ENCODE results near the gene PLEKHM1. TPM values are rescaled to one million over a fixed set of nuclear protein-coding genes. Genes with fewer than 3 reads are reported as not detected.

The PLEKHM1 gene
- total RNA-seq, 2 experiments from 2014 or later = 62.7 to 63.5 TPM

GRCh38 chr17:45405250-45406086 lies 85.1 kb downstream of the PLEKHM1 start:
- Mint-ChIP-seq H3K36me3 (ENCODE audit: low read depth) (peaks cover 58% of the 10 kb centered on the region), H3K9me3 (no peaks in the 10 kb centered on the region), H3K27ac (no peak overlapping the region), H3K27me3 (no peaks in the 10 kb centered on the region), H3K4me3 (no peak overlapping the region), H3K4me1 (peaks cover 37% of the 10 kb centered on the region)
- CTCF ChIA-PET = no interaction called here
- DNase-seq = no peak
- POLR2A ChIA-PET = no interaction called here

DNA sequence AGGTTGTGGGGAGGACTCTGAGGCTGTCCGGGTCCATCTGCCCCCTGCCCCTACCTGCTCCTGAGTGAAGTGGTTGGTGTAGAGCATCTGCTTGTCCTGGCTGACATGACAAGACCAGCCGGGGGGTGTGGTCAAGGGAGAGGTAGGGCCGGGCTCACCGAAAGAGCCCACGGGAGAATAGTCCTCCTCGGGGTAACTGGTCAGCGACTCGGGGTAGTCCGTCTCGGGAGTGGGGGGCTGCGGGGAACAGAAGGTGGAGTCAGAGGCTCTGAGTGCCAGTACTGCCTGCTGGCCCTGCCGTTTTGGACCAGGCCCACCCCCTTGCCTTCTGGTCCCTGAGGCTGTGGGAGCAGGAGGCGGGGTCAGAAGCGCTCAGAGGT lies 85.7 kb downstream of the PLEKHM1 start:
- Mint-ChIP-seq H3K27ac (no peak overlapping the region), H3K36me3 (ENCODE audit: low read depth) (peaks cover 58% of the 10 kb centered on the region)
- CTCF ChIA-PET = no interaction called here

DNA sequence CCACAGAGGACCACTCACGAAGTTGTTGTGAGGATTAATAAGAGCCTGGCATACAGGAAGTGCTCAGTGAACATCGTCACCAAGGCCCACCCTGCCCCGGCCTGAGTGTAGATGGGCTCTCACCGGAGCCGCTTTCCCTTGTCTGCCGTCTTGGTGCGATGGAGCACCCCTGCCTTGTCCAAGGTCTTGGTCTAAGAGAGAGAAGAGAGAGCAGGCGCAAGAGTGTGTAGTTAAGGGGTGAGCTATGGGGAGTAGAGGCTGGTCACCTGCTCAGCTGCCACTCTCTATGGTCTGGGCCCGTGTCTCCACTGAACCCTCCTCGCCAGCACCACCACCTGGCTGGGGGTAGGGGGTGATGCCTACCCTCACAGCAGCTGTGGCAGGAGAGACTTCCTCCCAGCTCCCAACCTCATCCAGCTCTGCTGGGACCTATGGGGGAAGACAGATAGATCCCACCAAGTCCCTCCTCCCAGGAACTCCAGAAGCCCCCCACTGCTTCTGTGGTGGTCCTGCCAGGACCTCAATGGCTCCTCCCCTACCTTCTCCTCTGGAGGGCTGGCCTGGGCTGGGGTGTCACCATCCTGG lies 86.5 kb downstream of the PLEKHM1 start:
- DNase-seq = no peak
- H3K4me1 Mint-ChIP-seq = peaks cover 29% of the 10 kb centered on the region
- no peak overlapping the region for H3K27ac Mint-ChIP-seq
- peaks cover 60% of the 10 kb centered on the region for H3K36me3 Mint-ChIP-seq (ENCODE audit: low read depth)
- H3K9me3 Mint-ChIP-seq = no peaks in the 10 kb centered on the region
- no peak overlapping the region for H3K4me3 Mint-ChIP-seq
- POLR2A ChIA-PET = interaction anchor here (0.7 to 1.8 kb wide), 2 partner anchors 11 kb away, joined by 3 read pairs; no protein-coding TSS in a partner anchor
- H3K27me3 Mint-ChIP-seq = no peaks in the 10 kb centered on the region
- CTCF ChIA-PET = no interaction called here

More for the DNA sequence above, 85.7 kb downstream of the PLEKHM1 start:
- Mint-ChIP-seq H3K4me1 (peaks cover 33% of the 10 kb centered on the region), H3K27me3 (no peaks in the 10 kb centered on the region), H3K4me3 (no peak overlapping the region), H3K9me3 (no peaks in the 10 kb centered on the region)
- POLR2A ChIA-PET = no interaction called here
- DNase-seq = no peak

- H3K9me3 Mint-ChIP-seq = no peaks in the 10 kb centered on the region
- no peak overlapping the region for H3K27ac Mint-ChIP-seq
- DNase-seq = no peak
- peaks cover 18% of the 10 kb centered on the region for H3K4me1 Mint-ChIP-seq
- no peak overlapping the region for H3K4me3 Mint-ChIP-seq
- H3K36me3 Mint-ChIP-seq (ENCODE audit: low read depth) = peaks cover 58% of the 10 kb centered on the region
- ChIA-PET CTCF (no interaction called here), POLR2A (interaction anchor here (1.8 kb wide), 1 partner anchor 9 kb away, joined by 3 read pairs; no protein-coding TSS in a partner anchor)
- H3K27me3 Mint-ChIP-seq = no peaks in the 10 kb centered on the region
These were observed 87.6 kb downstream of the PLEKHM1 start for GRCh38 chr17:45402916-45403315.

GRCh38 chr17:45398800-45399199 lies 91.7 kb downstream of the PLEKHM1 start:
- Mint-ChIP-seq H3K9me3 (no peaks in the 10 kb centered on the region), H3K27me3 (no peaks in the 10 kb centered on the region), H3K27ac (no peak overlapping the region), H3K4me3 (no peak overlapping the region), H3K4me1 (no peaks in the 10 kb centered on the region), H3K36me3 (ENCODE audit: low read depth) (peaks cover 54% of the 10 kb centered on the region)
- ChIA-PET POLR2A (interaction anchor here (1.3 to 1.8 kb wide), 2 partner anchors 9 to 10 kb away, joined by 3 to 6 read pairs; no protein-coding TSS in a partner anchor), CTCF (no interaction called here)
- no peak for DNase-seq

- H3K4me3 Mint-ChIP-seq = no peak overlapping the region
- CTCF ChIA-PET = interaction anchor here (1.1 to 1.4 kb wide), 2 partner anchors 13 to 28 kb away, joined by 3 read pairs; no protein-coding TSS in a partner anchor
- H3K27me3 Mint-ChIP-seq = no peaks in the 10 kb centered on the region
- no peaks in the 10 kb centered on the region for H3K9me3 Mint-ChIP-seq
- H3K27ac Mint-ChIP-seq = no peak overlapping the region
- DNase-seq = no peak
- no peaks in the 10 kb centered on the region for H3K4me1 Mint-ChIP-seq
- peaks cover 52% of the 10 kb centered on the region for H3K36me3 Mint-ChIP-seq (ENCODE audit: low read depth)
- POLR2A ChIA-PET = interaction anchor here (1.3 to 1.8 kb wide), 2 partner anchors 8 to 11 kb away, joined by 3 to 6 read pairs; no protein-coding TSS in a partner anchor
These were observed 92.7 kb downstream of the PLEKHM1 start for GRCh38 chr17:45397796-45398195.

DNA sequence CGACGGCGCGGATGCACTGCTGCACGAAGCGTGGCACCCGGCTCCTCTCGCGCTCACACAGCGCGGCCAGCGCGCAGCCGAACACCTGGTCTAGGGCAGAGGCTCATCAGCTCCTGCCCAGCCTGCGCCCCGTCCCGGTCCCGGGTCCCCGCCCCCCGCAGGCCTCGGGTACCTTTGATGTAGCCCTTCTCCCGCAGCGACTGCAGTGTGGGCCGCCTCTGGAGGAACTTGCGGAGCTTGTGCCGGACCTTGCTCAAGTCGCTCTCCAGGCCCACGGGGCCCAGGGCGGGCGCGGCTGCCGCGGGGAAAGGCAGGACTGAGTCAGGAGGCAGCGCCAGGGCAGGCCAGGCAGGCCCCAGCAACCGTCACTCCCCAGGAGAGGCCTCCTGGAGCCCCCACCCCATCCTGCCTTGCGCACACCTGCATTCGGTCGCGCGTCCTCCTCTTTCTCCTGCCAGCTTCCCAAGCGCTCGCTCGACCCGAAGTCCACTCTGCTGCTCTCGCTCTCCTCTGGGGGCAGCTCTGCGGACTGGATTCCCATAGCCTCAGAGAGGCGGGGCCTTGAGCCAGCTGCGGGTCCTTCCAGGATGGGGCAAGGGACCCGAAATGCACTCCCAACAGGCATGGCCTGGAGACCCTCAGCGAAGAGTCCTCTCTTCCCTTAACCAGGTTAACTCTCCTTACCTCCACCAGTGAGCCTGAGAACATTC lies 93.9 kb downstream of the PLEKHM1 start:
- no peaks in the 10 kb centered on the region for H3K4me1 Mint-ChIP-seq

DNA sequence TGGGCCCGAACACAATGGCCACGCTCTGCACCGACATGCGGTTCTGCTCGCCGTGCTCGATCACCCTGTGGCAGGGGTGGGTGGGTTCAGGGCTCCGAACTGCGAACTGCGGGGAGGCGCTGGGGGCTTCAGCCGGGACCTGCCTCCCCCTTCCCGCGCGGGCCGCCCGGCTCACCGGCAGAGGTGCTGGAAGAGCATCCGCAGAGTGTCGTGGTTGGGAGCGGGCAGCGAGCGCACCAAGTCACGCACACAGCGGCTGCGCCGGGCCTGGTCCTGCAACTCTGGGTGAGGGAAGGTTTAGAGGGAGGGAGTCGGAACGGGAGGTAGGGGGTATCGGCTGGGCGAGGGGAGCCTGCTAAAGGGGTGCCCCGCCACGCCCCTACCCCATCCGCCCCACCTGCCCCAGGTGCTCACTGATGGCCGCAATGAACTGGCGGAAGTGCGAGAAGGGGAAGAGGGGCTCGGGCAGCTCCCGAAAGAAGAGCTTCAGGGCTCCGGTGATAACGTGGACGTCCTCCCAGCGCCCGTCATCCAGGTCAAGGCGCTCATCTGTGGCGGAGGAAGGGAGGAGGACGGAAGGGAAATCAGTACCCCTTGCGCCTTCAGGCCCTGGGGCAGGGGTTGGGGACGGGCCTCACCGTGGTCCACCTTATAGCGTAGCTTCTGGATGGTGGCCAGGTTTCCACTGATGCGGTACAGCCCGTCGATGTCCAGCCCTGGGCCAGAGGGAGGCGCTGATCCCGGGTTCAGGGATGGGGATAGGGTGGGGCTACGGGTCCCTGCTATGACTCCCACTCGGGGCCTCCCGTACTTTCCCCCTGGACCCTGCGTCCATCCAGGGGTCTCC lies 94.7 kb downstream of the PLEKHM1 start:
- no peak for DNase-seq
- H3K36me3 Mint-ChIP-seq (ENCODE audit: low read depth) = peaks cover 39% of the 10 kb centered on the region
- no peaks in the 10 kb centered on the region for H3K27me3 Mint-ChIP-seq
- ChIA-PET CTCF (interaction anchor here (1.1 to 3.9 kb wide), 3 partner anchors 14 to 176 kb away, joined by 3 to 16 read pairs (median 5); no protein-coding TSS in a partner anchor), POLR2A (no interaction called here)
- H3K27ac Mint-ChIP-seq = no peak overlapping the region
- H3K4me3 Mint-ChIP-seq = no peak overlapping the region
- H3K9me3 Mint-ChIP-seq = no peaks in the 10 kb centered on the region
- H3K4me1 Mint-ChIP-seq = no peaks in the 10 kb centered on the region

More for the DNA sequence above, 93.9 kb downstream of the PLEKHM1 start:
- ChIA-PET POLR2A (no interaction called here), CTCF (interaction anchor here (1.1 to 1.4 kb wide), 3 partner anchors 12 to 177 kb away, joined by 3 read pairs; no protein-coding TSS in a partner anchor)
- Mint-ChIP-seq H3K4me3 (no peak overlapping the region), H3K9me3 (no peaks in the 10 kb centered on the region), H3K27ac (no peak overlapping the region), H3K36me3 (ENCODE audit: low read depth) (peaks cover 46% of the 10 kb centered on the region), H3K27me3 (no peaks in the 10 kb centered on the region)
- DNase-seq = no peak

- CTCF ChIA-PET = interaction anchor here (1.1 to 3.9 kb wide), 4 partner anchors 12 to 175 kb away, joined by 3 to 16 read pairs (median 4); no protein-coding TSS in a partner anchor
- peak; percentile 35 for DNase-seq
- H3K4me1 Mint-ChIP-seq = no peaks in the 10 kb centered on the region
These were observed 95.5 kb downstream of the PLEKHM1 start for GRCh38 chr17:45394913-45395568.

GRCh38 chr17:45394564-45394912 lies 96.0 kb downstream of the PLEKHM1 start:
- Mint-ChIP-seq H3K27ac (no peak overlapping the region), H3K9me3 (no peaks in the 10 kb centered on the region)
- POLR2A ChIA-PET = interaction anchor here (0.8 to 1.5 kb wide), 4 partner anchors 15 to 117 kb away, joined by 3 to 4 read pairs (median 3); no protein-coding TSS in a partner anchor

More at GRCh38 chr17:45394913-45395568, 95.5 kb downstream of the PLEKHM1 start:
- H3K27ac Mint-ChIP-seq = no peak overlapping the region
- POLR2A ChIA-PET = interaction anchor here (1.1 kb wide), 1 partner anchor 118 kb away, joined by 3 read pairs; no protein-coding TSS in a partner anchor
- H3K27me3 Mint-ChIP-seq = no peaks in the 10 kb centered on the region
- peaks cover 32% of the 10 kb centered on the region for H3K36me3 Mint-ChIP-seq (ENCODE audit: low read depth)
- H3K4me3 Mint-ChIP-seq = no peak overlapping the region
- H3K9me3 Mint-ChIP-seq = no peaks in the 10 kb centered on the region

GRCh38 chr17:45394091-45394490 lies 96.4 kb downstream of the PLEKHM1 start:
- no peaks in the 10 kb centered on the region for H3K9me3 Mint-ChIP-seq
- H3K27me3 Mint-ChIP-seq = peaks cover 3% of the 10 kb centered on the region
- H3K27ac Mint-ChIP-seq = no peak overlapping the region
- peaks cover under 1% of the 10 kb centered on the region for H3K4me1 Mint-ChIP-seq
- no peak overlapping the region for H3K4me3 Mint-ChIP-seq
- POLR2A ChIA-PET = interaction anchor here (0.8 to 1.5 kb wide), 5 partner anchors 9 to 117 kb away, joined by 3 to 4 read pairs (median 3); no protein-coding TSS in a partner anchor
- H3K36me3 Mint-ChIP-seq (ENCODE audit: low read depth) = peaks cover 27% of the 10 kb centered on the region
- DNase-seq = no peak
- CTCF ChIA-PET = interaction anchor here (0.9 to 3.9 kb wide), 3 partner anchors 9 to 117 kb away, joined by 3 to 16 read pairs (median 5); no protein-coding TSS in a partner anchor

More at GRCh38 chr17:45394564-45394912, 96.0 kb downstream of the PLEKHM1 start:
- no peak overlapping the region for H3K4me3 Mint-ChIP-seq
- CTCF ChIA-PET = interaction anchor here (0.9 to 3.9 kb wide), 3 partner anchors 9 to 118 kb away, joined by 3 to 16 read pairs (median 5); no protein-coding TSS in a partner anchor
- H3K27me3 Mint-ChIP-seq = peaks cover 2% of the 10 kb centered on the region
- H3K36me3 Mint-ChIP-seq (ENCODE audit: low read depth) = peaks cover 29% of the 10 kb centered on the region
- H3K4me1 Mint-ChIP-seq = no peaks in the 10 kb centered on the region
- DNase-seq = no peak

Measured in activated CD4-positive, alpha-beta memory T cell treated with anti-CD3 and anti-CD28 coated beads, Interleukin-2, amount 10 ng/mL, durations not matched to agents 7 days and 5 days (primary cell).